Heart right ventricle (tissue), 16 donors: Measurements from ENCODE around the gene TRPM3. TPM values are rescaled to one million over a fixed set of nuclear protein-coding genes. Genes with fewer than 3 reads are reported as not detected.
A peak's percentile ranks its signal among the peaks of the same experiment; 100 is the strongest.

Experiments used
- ATAC-seq, 8 donors: fragments of 200-7000 bp; cut with Tn5 transposase; one replicate each; pipeline ENCODE4 v1.9.1; 2020; ENCODE audit warnings: mild to moderate bottlenecking in 8 of 8, moderate library complexity in 8 of 8, moderate number of reproducible peaks in 1 of 8
- DNase-seq, 2 donors: peaks; one replicate each; pipeline ENCODE4 v3.0.0-alpha.2; 2020
- H3K27ac ChIP-seq, 10 donors: fragments of 200-600 bp; sonication (generic) in 2 of 10; one replicate each; pipeline versions ENCODE4 v1.5.0 to v1.8.0; 2020 to 2022; ENCODE audit warnings: mild to moderate bottlenecking in 3 of 10
- H3K27me3 ChIP-seq, 7 donors: fragments of 200-600 bp; one replicate each; pipeline ENCODE4 v1.8.0; 2021 to 2022; ENCODE audit warnings: mild to moderate bottlenecking in 2 of 7
- H3K36me3 ChIP-seq, 9 donors: fragments of 200-600 bp; sonication (generic) in 1 of 9; one replicate each; pipeline versions ENCODE4 v1.5.0 to v1.8.0; 2020 to 2022; ENCODE audit warnings: mild to moderate bottlenecking in 2 of 9
- H3K4me1 ChIP-seq, 9 donors: fragments of 200-600 bp; sonication (generic) in 1 of 9; one replicate each; pipeline versions ENCODE4 v1.5.0 to v1.8.0; 2020 to 2022; ENCODE audit warnings: mild to moderate bottlenecking in 4 of 9
- H3K4me3 ChIP-seq, 10 donors: fragments of 200-600 bp; sonication (generic) in 2 of 10; one replicate each; pipeline versions ENCODE4 v1.5.0 to v1.8.0; 2020 to 2022; ENCODE audit warnings: mild to moderate bottlenecking in 7 of 10, moderate library complexity in 2 of 10
- H3K9me3 ChIP-seq, 11 donors: fragments of 200-600 bp in 10 of 11; sonication (generic) in 2 of 11; one replicate each; pipeline versions ENCODE4 v1.5.0 to v1.8.0; 2013 to 2022; ENCODE audit warnings: mild to moderate bottlenecking in 2 of 11, control low read depth in 1 of 11, moderate library complexity in 1 of 11
- CTCF ChIP-seq, 9 donors: fragments of 200-600 bp; sonication (generic) in 2 of 9; IDR thresholded peaks; one replicate each; pipeline versions ENCODE4 v1.5.0 to v1.8.0; 2021 to 2022; ENCODE audit warnings: antibody characterized with exemption in 9 of 9, mild to moderate bottlenecking in 5 of 9, moderate library complexity in 1 of 9
- WGBS, 2 donors: extraction: QIAGEN DNeasy Blood & Tissue Kit; methylation state at CpG; one replicate each; pipeline ENCODE4 v1.1.7; 2013; ENCODE audit warnings: inconsistent platforms in 1 of 2; 5-methylcytosine and 5-hydroxymethylcytosine counted together
- intact Hi-C, 10 donors: fragments of 100-400 bp; cut with DNase I; formaldehyde crosslinking; loops; one replicate each; pipeline versions ENCODE4 v1.11.1 to v1.14.2; 2022
- polyA plus RNA-seq, 2 donors: library from polyadenylated mRNA; stranded (reverse); fragments of 200-250 nt; gene quantifications; one replicate each; pipeline ENCODE4 v1.2.3, GENCODE V29; 2013
- total RNA-seq, 10 donors: library from RNA; stranded (reverse); fragmentation: NEBNext Ultra II Directional in 3 of 10; extraction: Animal tissue kit (Norgen Biotek cat#: 25700) in 3 of 10; gene quantifications; one replicate each; pipeline versions ENCODE4 v1.2.1 to v1.2.4, GENCODE V29; 2021 to 2023
- donor health status: Arrhythmogenic right ventricular cardiomyopathy.
- donor health status: ischemic (EF 13 %, LVEDD 7.1; RV severe dilation, severe dysfunction).
- donor health status: healthy with polysubstance abuse.
- donor health status: DM: no; HTN: yes; CAD: no.
- donor health status: DM: no; HTN: no; CAD: no.
- donor health status: ischemic (EF 25% LVEDD 6.9; RV normal size, moderate dysfunction).
- donor health status: ischemic (EF 25% LVEDD 5.7; RV mildly dilated, moderate dysfunction).
- donor health status: healthy.
- donor health status: DM: yes; HTN: yes; CAD: no.
- donor health status: Ischemic cardiomyopathy.
- donor health status: ischemic (EF 35%, LVEDD 5.7; RV mildly dilated, moderate dysfunction).
- donor health status: nonischemic (EF 11% LVEDD 7.7; RV severe dilation, severe dysfunction).
- donor health status: DM: yes; HTN: yes; CAD: no.
- donor health status: PGD.
- donor health status: ischemic (EF 29% LVEDD 5.4; RV normal size, mild dysfunction).
- donor health status: nonischemic (EF 23%, LVEDD 6.1; RV moderate dilation, normal function).

Gene TRPM3
- total and polyA plus RNA-seq, 12 donors, result 0.05 to 1.3 (median 0.16) TPM; not detected in 1

- Histone ChIP-seq H3K27ac (peak overlapping the region in 6 of 10 donors; percentile 36 to 75 (median 56)), H3K4me3 (no peak overlapping the region), H3K9me3 (no peaks in the 10 kb centered on the region), H3K4me1 (peaks cover 15 to 53% (median 41%) of the 10 kb centered on the region in 9 donors), H3K27me3 (no peaks in the 10 kb centered on the region), H3K36me3 (no peaks in the 10 kb centered on the region)
- DNase-seq, result no peak
- no peak for TF ChIP-seq CTCF (IDR thresholded peaks at IDR 0.05)
- WGBS, 2 donors, result 82 to 88% methylated on average over 6 of the region's 6 CpGs
- intact Hi-C loops, result loop anchor here in 2 of 10 donors (10.0 kb wide), 2 partner anchors 69 to 141 kb away; no protein-coding TSS in a partner anchor
- peak in 2 of 8 donors; percentile 12 to 27 for ATAC-seq
Observed at GRCh38 chr9:70495514-70495913, 625.9 kb downstream of the TRPM3 start.

GRCh38 chr9:70494221-70494620, 627.2 kb downstream of the TRPM3 start:
- DNase-seq (peak in 1 of 2 donors; percentile 40), ATAC-seq (peak in 7 of 8 donors; percentile 36 to 71 (median 46))
- WGBS, 2 donors, result 44 to 57% methylated on average over 5 of the region's 5 CpGs
- TF ChIP-seq CTCF (IDR thresholded peaks at IDR 0.05), result no peak
- H3K27ac ChIP-seq, result peak overlapping the region in 9 of 10 donors; percentile 9 to 75 (median 55)
- no peaks in the 10 kb centered on the region for H3K27me3 ChIP-seq
- no peaks in the 10 kb centered on the region for H3K36me3 ChIP-seq
- no peak overlapping the region for H3K4me3 ChIP-seq
- no peaks in the 10 kb centered on the region for H3K9me3 ChIP-seq
- H3K4me1 ChIP-seq, result peaks cover 15 to 55% (median 41%) of the 10 kb centered on the region in 9 donors
- intact Hi-C loops, result loop anchor here in 5 of 10 donors (5.0 to 10.0 kb wide), 6 partner anchors 71 to 152 kb away; no protein-coding TSS in a partner anchor

GRCh38 chr9:70493029-70493428, 628.4 kb downstream of the TRPM3 start:
- intact Hi-C loops, result loop anchor here in 5 of 10 donors (2.0 to 10.0 kb wide), 7 partner anchors 72 to 151 kb away; no protein-coding TSS in a partner anchor
- Histone ChIP-seq H3K4me3 (no peak overlapping the region), H3K27me3 (no peaks in the 10 kb centered on the region), H3K36me3 (no peaks in the 10 kb centered on the region), H3K4me1 (peaks cover 15 to 66% (median 51%) of the 10 kb centered on the region in 9 donors), H3K27ac (peak overlapping the region in 7 of 10 donors; percentile 30 to 75 (median 55)), H3K9me3 (no peaks in the 10 kb centered on the region)
- TF ChIP-seq CTCF (IDR thresholded peaks at IDR 0.05), result no peak
- ATAC-seq (peak in 7 of 8 donors; percentile 41 to 83 (median 54)), DNase-seq (peak in 1 of 2 donors; percentile 52)
- WGBS, 2 donors, result 44 to 45% methylated on average over 9 of the region's 9 CpGs

- intact Hi-C loops, result loop anchor here in 5 of 10 donors (2.0 to 10.0 kb wide), 7 partner anchors 72 to 150 kb away; no protein-coding TSS in a partner anchor
- DNase-seq (no peak), ATAC-seq (peak in 1 of 8 donors; percentile 44)
- 56 to 60% methylated on average over 2 of the region's 2 CpGs for WGBS, 2 donors
- H3K27ac ChIP-seq, result peak overlapping the region in 5 of 10 donors; percentile 1 to 75 (median 48)
- no peaks in the 10 kb centered on the region for H3K36me3 ChIP-seq
- no peak overlapping the region for H3K4me3 ChIP-seq
- no peaks in the 10 kb centered on the region for H3K27me3 ChIP-seq
- TF ChIP-seq CTCF (IDR thresholded peaks at IDR 0.05), result no peak
- H3K4me1 ChIP-seq, result peaks cover 15 to 70% (median 51%) of the 10 kb centered on the region in 9 donors
- no peaks in the 10 kb centered on the region for H3K9me3 ChIP-seq
Observed at GRCh38 chr9:70492319-70492777, 629.1 kb downstream of the TRPM3 start.
